H1 (cell line): ENCODE measurements around the gene GPRIN3. TPM values are rescaled to one million over a fixed set of nuclear protein-coding genes. Genes with fewer than 3 reads are reported as not detected.

Experiments
- CBX5 ChIP-seq: fragments of 300-800, 300-1000 bp; sonication (generic); IDR thresholded peaks from 2 replicates; pipeline ENCODE4 v1.7.1; 2016; ENCODE audit warnings: antibody characterized with exemption, low read length, low read depth
- CEBPB ChIP-seq: IDR thresholded peaks from 2 replicates; pipeline ENCODE4 v1.6.1; 2012; ENCODE audit warnings: low read depth, low read length
- CHD1 ChIP-seq: IDR thresholded peaks from 2 replicates; pipeline ENCODE4 v1.6.1; 2012; ENCODE audit warnings: low read depth, low read length, improper control_type of control experiment
- CTCF ChIP-seq, 3 experiments: IDR thresholded peaks; 1 replicate in 2 of 3; 2 replicates in 1 of 3; pipeline versions ENCODE4 v1.5.1 to v1.6.1; 2011; ENCODE audit warnings: low read length in 3 of 3, mild to moderate bottlenecking in 3 of 3, inconsistent platforms in 2 of 3, low read depth in 1 of 3, moderate library complexity in 1 of 3; ENCODE audit not compliant: insufficient read depth in 1 of 3; ENCODE audit errors: control extremely low read depth in 1 of 3
- GABPA ChIP-seq: IDR thresholded peaks from 2 replicates; pipeline ENCODE4 v1.6.1; 2011; ENCODE audit warnings: mild to moderate bottlenecking, low read length, moderate library complexity, borderline replicate concordance; ENCODE audit not compliant: insufficient read depth
- POLR2AphosphoS5 ChIP-seq: IDR thresholded peaks from 2 replicates; pipeline ENCODE4 v1.6.1; 2011; ENCODE audit warnings: low read depth, low read length
- RBBP5 ChIP-seq: IDR thresholded peaks from 2 replicates; pipeline ENCODE4 v1.7.1; 2012; ENCODE audit warnings: low read depth, mild to moderate bottlenecking, inconsistent platforms, low read length, moderate library complexity, borderline replicate concordance
- SRF ChIP-seq: IDR thresholded peaks from 2 replicates; pipeline ENCODE4 v1.6.1; 2011; ENCODE audit warnings: mild to moderate bottlenecking, low read depth, low read length, moderate library complexity
- polyA plus RNA-seq, 7 experiments: library from polyadenylated mRNA; depleted of rRNA in 3 of 7; stranded (reverse) in 5 of 7; unstranded in 2 of 7; fragments of >200 nt in 5 of 7; fragments of 200-250 nt in 2 of 7; gene quantifications; 1 replicate in 5 of 7; 2 replicates in 1 of 7; 4 replicates in 1 of 7; pipeline versions ENCODE4 v1.2.1 to v1.2.3, GENCODE V29; 2011 to 2013; ENCODE audit warnings: missing spikeins in 2 of 7, mixed read lengths in 2 of 7
- total RNA-seq: library from RNA; stranded (reverse); fragmentation: NEBNext Ultra II Directional; extraction: Animal tissue kit (Norgen Biotek cat#: 25700); gene quantifications from 2 replicates; pipeline ENCODE4 v1.2.1, GENCODE V29; 2021

The GPRIN3 gene
- total and polyA plus RNA-seq, 2 of the 8 experiments (the other 6 are each of a cell fraction or from before 2014, with no cell fraction given), result 0.17 to 1.4 TPM

- TF ChIP-seq CTCF (IDR thresholded peaks at IDR 0.05; ENCODE audit: control extremely low read depth in 1 of 3, insufficient read depth in 1 of 3, low read depth in 1 of 3, low read length in 3 of 3), result no peak
- no peak for TF ChIP-seq CHD1
- TF ChIP-seq GABPA, result no peak
- TF ChIP-seq SRF, result no peak
- TF ChIP-seq POLR2AphosphoS5, result no peak
- no peak for TF ChIP-seq RBBP5
- TF ChIP-seq CEBPB, result no peak
- TF ChIP-seq CBX5, result no peak
Measured at GRCh38 chr4:89351201-89351600, 43.6 kb upstream of the GPRIN3 start (continued).
